Erythroblast (primary cell): Measurements from ENCODE around the gene VASN.

ENCODE experiments used
- GATA1 ChIP-seq: IDR thresholded peaks from 2 replicates; pipeline ENCODE4 v1.6.1; 2011; ENCODE audit warnings: low read depth, mild to moderate bottlenecking, control low read depth, low read length, moderate library complexity
- POLR2A ChIP-seq: IDR thresholded peaks from 2 replicates; pipeline ENCODE4 v1.6.1; 2011; ENCODE audit warnings: mild to moderate bottlenecking, low read length

DNA sequence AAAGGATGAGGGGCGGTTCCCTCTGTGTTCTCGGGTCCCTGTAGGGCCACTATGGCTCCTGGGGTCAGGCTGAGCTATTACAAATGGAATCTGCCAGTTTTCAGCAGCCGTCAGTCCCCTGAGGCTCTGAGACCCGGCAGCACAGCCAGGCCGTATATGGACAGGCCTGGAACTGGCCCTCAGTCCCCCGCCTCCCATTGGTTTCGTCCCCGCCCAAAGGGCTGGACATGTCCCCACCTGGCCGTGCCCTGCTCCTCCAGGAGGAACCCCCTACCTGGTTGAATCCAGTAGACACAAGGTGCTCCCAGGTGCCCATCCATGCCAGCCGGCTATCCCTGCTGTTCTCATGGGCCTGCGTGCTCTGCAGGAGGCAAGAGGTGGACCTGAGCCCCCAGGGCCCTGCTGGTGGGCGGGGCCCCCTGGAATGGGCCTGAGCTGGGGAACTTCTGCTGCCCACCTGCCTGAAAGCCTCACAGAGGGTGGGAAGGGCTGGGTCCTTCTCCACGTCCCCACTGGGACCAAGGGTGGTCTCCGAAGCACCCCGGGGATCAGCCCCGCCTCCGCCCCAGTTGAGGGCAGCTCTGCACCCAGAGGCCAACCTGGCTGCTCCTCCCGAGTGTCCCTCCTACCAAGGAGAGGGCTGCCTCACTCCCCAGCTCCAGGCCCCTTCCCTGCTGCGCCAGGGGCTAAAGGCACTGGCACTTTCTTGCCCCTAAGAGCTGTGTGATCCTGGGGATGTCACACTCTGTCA lies 16.8 kb downstream of the VASN start:
- TF ChIP-seq POLR2A (no peak), GATA1 (no peak)
